Fibroblast of skin of left quadriceps (primary cell): ENCODE measurements around the gene LSS.
A peak's percentile ranks its signal among the peaks of the same experiment; 100 is the strongest.

Experiments used
- DNase-seq, 2 experiments: peaks; one replicate each; pipeline ENCODE4 v3.0.0-alpha.2; 2013; ENCODE audit warnings: low read depth in 2 of 2

The LSS gene

GRCh38 chr21:46228345-46229051 lies at the start of gene LSS:
Gene LSS, minus strand, starts transcription at chr21:46228774. Its CDS starts 29 bp downstream, at chr21:46228745.
- peak; percentile 96 for DNase-seq

- DNase-seq: no peak
Measured at GRCh38 chr21:46274797-46275390, 46.3 kb upstream of the LSS start.

GRCh38 chr21:46273341-46273740 lies 44.8 kb upstream of the LSS start:
- no peak for DNase-seq

- no peak for DNase-seq
Measured at GRCh38 chr21:46269466-46269865, 40.9 kb upstream of the LSS start.

- no peak for DNase-seq
Measured at GRCh38 chr21:46268371-46268770, 39.8 kb upstream of the LSS start.

GRCh38 chr21:46266946-46267345 lies 38.4 kb upstream of the LSS start:
- no peak for DNase-seq

GRCh38 chr21:46265736-46266525 lies 37.4 kb upstream of the LSS start:
- DNase-seq: no peak

- no peak for DNase-seq
Measured at GRCh38 chr21:46264690-46265144, 36.1 kb upstream of the LSS start.

GRCh38 chr21:46264046-46264689 lies 35.6 kb upstream of the LSS start:
- no peak for DNase-seq

- DNase-seq: no peak
Measured at GRCh38 chr21:46256501-46256994, 28.0 kb upstream of the LSS start.

GRCh38 chr21:46255758-46256337 lies 27.3 kb upstream of the LSS start:
- no peak for DNase-seq

- no peak for DNase-seq
Measured at GRCh38 chr21:46255166-46255565, 26.6 kb upstream of the LSS start.

- DNase-seq: no peak
Measured at GRCh38 chr21:46254208-46254975, 25.8 kb upstream of the LSS start.

GRCh38 chr21:46253610-46254124 lies 25.1 kb upstream of the LSS start:
- DNase-seq: no peak

- DNase-seq: no peak
Measured at GRCh38 chr21:46252840-46253239, 24.3 kb upstream of the LSS start.

- no peak for DNase-seq
Measured at GRCh38 chr21:46250146-46250725, 21.7 kb upstream of the LSS start.

- DNase-seq: no peak
Measured at GRCh38 chr21:46248827-46249226, 20.3 kb upstream of the LSS start.

GRCh38 chr21:46248422-46248782 lies 19.8 kb upstream of the LSS start:
- DNase-seq: no peak

GRCh38 chr21:46247699-46248421 lies 19.3 kb upstream of the LSS start:
- no peak for DNase-seq

- no peak for DNase-seq
Measured at GRCh38 chr21:46246345-46246744, 17.8 kb upstream of the LSS start.
